ENCODE measurements around the gene ASGR2. TPM values are rescaled to one million over a fixed set of nuclear protein-coding genes. Genes with fewer than 3 reads are reported as not detected.

ASGR2 gene
- total RNA-seq, 6 donors from 2014 or later = 0.98 to 3.9 (median 1.8) TPM

GRCh38 chr17:7113273-7114071 lies 1.1 kb downstream of the ASGR2 start:
- no peak for DNase-seq
- no peak overlapping the region for H3K27ac ChIP-seq
- TF ChIP-seq POLR2AphosphoS5 (IDR thresholded peaks at IDR 0.05) (no peak), CTCF (IDR thresholded peaks at IDR 0.05) (no peak), POLR2A (IDR thresholded peaks at IDR 0.05) (no peak), EP300 (IDR thresholded peaks at IDR 0.05) (no peak)
- no peak overlapping the region for H3K4me3 ChIP-seq
- no peaks in the 10 kb centered on the region for H3K36me3 ChIP-seq
- peaks cover 0 to 5% (median 0%) of the 10 kb centered on the region in 4 donors for H3K9me3 ChIP-seq
- H3K4me1 ChIP-seq = no peaks in the 10 kb centered on the region
- ATAC-seq (ENCODE audit: low FRiP score in 2 of 2) = no peak
- H3K27me3 ChIP-seq = no peaks in the 10 kb centered on the region
- WGBS, 2 donors = 90 to 94% methylated on average over 14 to 15 of the region's 15 CpGs

GRCh38 chr17:7112510-7113108 lies 2.0 kb downstream of the ASGR2 start:
- DNase-seq = no peak

GRCh38 chr17:7111784-7112509 lies 2.7 kb downstream of the ASGR2 start:
- H3K27me3 ChIP-seq = no peaks in the 10 kb centered on the region
- DNase-seq = no peak
- no peaks in the 10 kb centered on the region for H3K36me3 ChIP-seq
- no peaks in the 10 kb centered on the region for H3K4me1 ChIP-seq
- WGBS, 2 donors = 41 to 43% methylated on average over 10 to 12 of the region's 12 CpGs
- no peak overlapping the region for H3K4me3 ChIP-seq
- ATAC-seq (ENCODE audit: low FRiP score in 2 of 2) = no peak
- H3K27ac ChIP-seq = no peak overlapping the region
- no peaks in the 10 kb centered on the region for H3K9me3 ChIP-seq
- TF ChIP-seq POLR2A (IDR thresholded peaks at IDR 0.05) = no peak
- no peak for TF ChIP-seq POLR2AphosphoS5 (IDR thresholded peaks at IDR 0.05)
- TF ChIP-seq CTCF (IDR thresholded peaks at IDR 0.05) = no peak
- TF ChIP-seq EP300 (IDR thresholded peaks at IDR 0.05) = no peak

More at GRCh38 chr17:7112510-7113108, 2.0 kb downstream of the ASGR2 start:
- no peaks in the 10 kb centered on the region for H3K4me1 ChIP-seq
- H3K4me3 ChIP-seq = no peak overlapping the region
- no peak for ATAC-seq (ENCODE audit: low FRiP score in 2 of 2)
- TF ChIP-seq POLR2A (IDR thresholded peaks at IDR 0.05) (no peak), POLR2AphosphoS5 (IDR thresholded peaks at IDR 0.05) (no peak), CTCF (IDR thresholded peaks at IDR 0.05) (no peak), EP300 (IDR thresholded peaks at IDR 0.05) (no peak)
- no peaks in the 10 kb centered on the region for H3K27me3 ChIP-seq
- no peak overlapping the region for H3K27ac ChIP-seq
- no peaks in the 10 kb centered on the region for H3K36me3 ChIP-seq
- WGBS, 2 donors = 66 to 70% methylated on average over 8 to 10 of the region's 10 CpGs
- peaks cover 0 to 5% (median 0%) of the 10 kb centered on the region in 4 donors for H3K9me3 ChIP-seq

GRCh38 chr17:7110617-7111306 lies 3.9 kb downstream of the ASGR2 start:
- no peak overlapping the region for H3K4me3 ChIP-seq
- no peaks in the 10 kb centered on the region for H3K9me3 ChIP-seq
- no peak overlapping the region for H3K27ac ChIP-seq
- WGBS, 2 donors = 50 to 53% methylated on average over 11 of the region's 11 CpGs
- H3K36me3 ChIP-seq = no peaks in the 10 kb centered on the region
- H3K27me3 ChIP-seq = no peaks in the 10 kb centered on the region
- no peaks in the 10 kb centered on the region for H3K4me1 ChIP-seq
- DNase-seq (no peak), ATAC-seq (ENCODE audit: low FRiP score in 2 of 2) (no peak)
- TF ChIP-seq POLR2A (IDR thresholded peaks at IDR 0.05) (no peak), POLR2AphosphoS5 (IDR thresholded peaks at IDR 0.05) (no peak), EP300 (IDR thresholded peaks at IDR 0.05) (no peak), CTCF (IDR thresholded peaks at IDR 0.05) (no peak)
